ENCODE measurements around the gene MYO1A. TPM values are rescaled to one million over a fixed set of nuclear protein-coding genes. Genes with fewer than 3 reads are reported as not detected.

MYO1A gene
- total and polyA plus RNA-seq, 12 donors: 0.01 to 0.08 TPM; not detected in 10

Other genes with a start within 250 kb of the MYO1A start
- gene SDR9C7, start 115.7 kb downstream of the MYO1A start, total RNA-seq: under 1 TPM in 2 of 10 donors, not detected in 8; 0.14 to 0.28 TPM
- gene SDR9C7, start 115.7 kb downstream of the MYO1A start, polyA plus RNA-seq: under 1 TPM; 0.04 to 0.29 TPM
- gene RDH16, start 92.5 kb downstream of the MYO1A start, total RNA-seq: under 1 TPM in 8 of 10 donors, not detected in 2; 0.12 to 0.32 (median 0.23) TPM
- gene RDH16, start 92.5 kb downstream of the MYO1A start, polyA plus RNA-seq: under 1 TPM; 0.12 to 0.59 TPM
- 1 to 10 TPM; 2.7 to 4.3 (median 3.6) TPM for gene ZBTB39, start 43.6 kb downstream of the MYO1A start, total RNA-seq
- 1 to 10 TPM; 1.2 to 1.3 TPM for gene ZBTB39, start 43.6 kb downstream of the MYO1A start, polyA plus RNA-seq
- gene TAC3, start 33.6 kb downstream of the MYO1A start, total RNA-seq: not detected
- gene TAC3, start 33.6 kb downstream of the MYO1A start, polyA plus RNA-seq: not detected
- gene NEMP1, start 28.7 kb upstream of the MYO1A start, total RNA-seq: 1 to 10 TPM; 2.4 to 6.3 (median 3.9) TPM
- gene NEMP1, start 28.7 kb upstream of the MYO1A start, polyA plus RNA-seq: 1 to 10 TPM; 1.1 to 2.9 TPM
- 10 to 100 TPM in 9 of 10 donors, 1 to 10 TPM in 1; 9.5 to 16.2 (median 12.0) TPM for gene NAB2, start 39.0 kb upstream of the MYO1A start, total RNA-seq
- 10 to 100 TPM; 15.0 to 20.2 TPM for gene NAB2, start 39.0 kb upstream of the MYO1A start, polyA plus RNA-seq
- 10 to 100 TPM; 23.3 to 72.3 (median 38.0) TPM for gene STAT6, start 61.2 kb upstream of the MYO1A start, total RNA-seq
- gene STAT6, start 61.2 kb upstream of the MYO1A start, polyA plus RNA-seq: 10 to 100 TPM; 36.0 to 77.8 TPM
- 100 to 1,000 TPM in 4 of 10 donors, 10 to 100 TPM in 6; 46.3 to 259 (median 82.7) TPM for gene LRP1, start 78.4 kb upstream of the MYO1A start, total RNA-seq
- 10 to 100 TPM; 46.6 to 46.7 TPM for gene LRP1, start 78.4 kb upstream of the MYO1A start, polyA plus RNA-seq
- not detected for gene LRP1-AS, start 97.5 kb upstream of the MYO1A start, total RNA-seq
- not detected for gene LRP1-AS, start 97.5 kb upstream of the MYO1A start, polyA plus RNA-seq
- 1 to 10 TPM in 7 of 10 donors, under 1 TPM in 3; 0.18 to 6.2 (median 2.3) TPM for gene NXPH4, start 166.7 kb upstream of the MYO1A start, total RNA-seq
- gene NXPH4, start 166.7 kb upstream of the MYO1A start, polyA plus RNA-seq: 1 to 10 TPM in 1 of 2 donors, under 1 TPM in 1; 0.66 to 1.8 TPM
- gene SHMT2, start 179.6 kb upstream of the MYO1A start, total RNA-seq: 10 to 100 TPM; 24.4 to 47.6 (median 27.1) TPM
- 10 to 100 TPM; 14.3 to 49.8 TPM for gene SHMT2, start 179.6 kb upstream of the MYO1A start, polyA plus RNA-seq
- 1 to 10 TPM in 4 of 10 donors, under 1 TPM in 6; 0.30 to 2.9 (median 0.98) TPM for gene STAC3, start 201.1 kb upstream of the MYO1A start, total RNA-seq
- 1 to 10 TPM in 1 of 2 donors, under 1 TPM in 1; 0.81 to 1.7 TPM for gene STAC3, start 201.1 kb upstream of the MYO1A start, polyA plus RNA-seq